ENCODE measurements around the gene GFRA4.

GFRA4 gene

DNA sequence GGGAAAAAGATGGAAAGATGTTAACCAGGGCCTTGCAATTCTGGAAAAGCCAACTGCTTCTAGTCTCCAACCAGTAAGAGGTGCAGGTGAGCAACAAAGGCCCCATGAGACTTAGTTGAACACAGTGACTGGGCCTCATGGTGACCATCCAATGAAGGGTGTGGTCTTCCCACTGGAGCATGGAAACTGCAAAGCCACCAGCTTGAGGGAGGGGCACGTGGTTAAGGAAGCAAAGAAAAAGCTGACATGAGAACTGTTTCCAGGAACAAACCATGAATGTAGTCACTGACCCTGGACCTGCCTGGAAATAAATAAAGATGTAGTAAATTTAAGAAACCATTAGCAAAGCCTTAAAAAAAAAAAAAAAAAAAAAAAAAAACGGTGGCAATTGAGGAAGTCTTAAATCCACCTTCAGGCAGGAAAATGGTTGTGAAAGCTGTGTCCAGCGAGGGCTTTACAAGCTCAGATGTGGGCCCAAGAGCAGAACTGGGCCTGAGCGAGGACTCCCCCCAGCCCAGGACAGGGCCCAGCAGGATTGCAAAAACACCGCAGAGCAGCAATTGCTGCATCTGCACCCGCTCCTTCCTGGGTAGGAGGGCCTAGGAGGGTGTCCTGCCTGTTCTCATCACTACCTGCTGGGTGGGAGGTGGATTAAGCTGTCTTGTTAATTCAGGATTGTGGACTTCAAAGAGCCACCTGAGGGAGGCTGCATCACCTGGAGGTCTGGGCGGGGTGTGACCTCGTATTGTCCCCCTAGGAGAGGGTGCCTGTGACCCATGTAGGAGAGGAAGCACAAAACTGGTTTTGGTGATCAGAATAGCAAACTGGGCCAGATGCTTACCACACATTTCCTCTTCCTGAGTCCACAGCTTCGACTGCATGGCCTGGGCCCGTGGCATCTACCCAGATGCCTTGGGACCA, 10.3 kb downstream of the GFRA4 start:
- DNase-seq (ENCODE audit: low read depth) = no peak

- no peak for DNase-seq (ENCODE audit: low read depth)
Measured at GRCh38 chr20:3652221-3652620, 11.0 kb downstream of the GFRA4 start.

DNA sequence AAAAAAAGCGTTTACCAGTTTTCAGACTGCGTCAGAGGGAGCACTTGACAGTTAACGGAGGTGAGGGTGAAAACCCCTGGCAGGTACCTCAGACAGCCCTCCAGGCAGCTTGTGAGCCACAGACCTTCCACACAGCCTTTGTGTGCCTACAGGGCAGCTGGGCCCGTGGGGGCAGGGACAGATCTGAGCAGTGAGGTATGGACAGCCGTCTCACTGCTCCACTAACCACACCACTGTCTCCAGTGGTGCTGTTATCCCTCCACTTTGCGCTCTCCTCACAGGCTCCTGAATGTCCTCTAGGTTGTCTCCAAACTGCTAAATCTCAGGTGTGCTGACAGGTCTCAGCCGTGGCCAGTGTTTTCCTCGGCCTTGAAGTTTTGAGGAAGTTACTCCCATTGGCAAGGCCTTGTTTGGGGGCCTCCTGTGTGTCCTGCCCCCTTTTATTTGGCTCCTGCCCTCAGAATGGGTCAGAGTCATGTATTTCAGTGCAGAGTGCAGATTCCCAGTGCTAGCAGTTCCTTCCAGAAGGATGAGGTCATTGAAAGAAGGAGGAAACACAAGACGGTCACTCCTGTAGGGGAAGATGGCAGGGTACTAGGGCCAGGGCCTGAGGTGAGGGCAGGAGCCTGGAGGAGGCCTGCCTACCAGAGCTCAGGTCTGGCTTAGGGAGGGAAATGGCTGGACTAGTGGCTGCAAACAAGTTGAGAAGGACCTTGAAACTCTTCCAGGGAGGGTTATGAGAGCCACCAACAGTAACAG, 11.8 kb downstream of the GFRA4 start:
- no peak for DNase-seq (ENCODE audit: low read depth)

DNA sequence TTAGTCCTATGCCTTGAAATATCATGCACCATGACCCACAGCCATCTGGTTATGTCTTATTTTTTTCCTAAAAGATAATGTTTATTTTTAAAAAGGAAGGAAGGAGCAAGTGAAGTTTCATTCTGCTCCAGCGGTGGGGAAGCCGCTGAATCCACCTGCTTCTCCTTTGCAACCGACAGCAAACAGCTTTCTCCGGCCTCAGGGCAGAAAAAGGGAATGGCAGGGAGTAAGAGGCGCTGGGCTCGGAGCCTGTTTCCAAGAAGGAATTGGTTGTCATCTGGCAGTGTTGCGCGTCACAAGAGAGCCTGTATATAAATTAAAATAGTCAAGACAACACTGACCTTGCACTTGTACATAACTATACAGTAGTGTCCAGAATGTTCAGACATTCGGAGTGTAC, 14.2 kb downstream of the GFRA4 start:
- DNase-seq (ENCODE audit: low read depth) = no peak

DNA sequence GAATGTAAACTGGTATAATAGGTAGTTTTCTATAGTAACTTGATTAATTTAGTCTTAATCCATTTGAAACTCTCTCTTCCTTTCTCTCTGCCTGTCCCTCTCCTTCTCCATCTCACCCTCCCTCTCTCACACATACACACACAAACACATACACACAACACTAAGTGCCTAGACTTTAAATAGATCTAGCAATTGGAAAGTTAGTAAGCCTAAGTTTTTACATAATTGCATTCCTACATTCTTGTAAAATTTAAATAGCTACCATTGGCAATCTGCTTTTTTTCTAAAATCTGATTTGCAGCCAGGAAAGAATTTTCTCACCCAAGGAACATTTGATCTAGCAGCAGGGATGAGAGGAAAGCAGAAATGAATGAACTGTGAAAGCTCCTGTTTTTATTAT, 15.7 kb downstream of the GFRA4 start:
- DNase-seq (ENCODE audit: low read depth) = no peak

DNA sequence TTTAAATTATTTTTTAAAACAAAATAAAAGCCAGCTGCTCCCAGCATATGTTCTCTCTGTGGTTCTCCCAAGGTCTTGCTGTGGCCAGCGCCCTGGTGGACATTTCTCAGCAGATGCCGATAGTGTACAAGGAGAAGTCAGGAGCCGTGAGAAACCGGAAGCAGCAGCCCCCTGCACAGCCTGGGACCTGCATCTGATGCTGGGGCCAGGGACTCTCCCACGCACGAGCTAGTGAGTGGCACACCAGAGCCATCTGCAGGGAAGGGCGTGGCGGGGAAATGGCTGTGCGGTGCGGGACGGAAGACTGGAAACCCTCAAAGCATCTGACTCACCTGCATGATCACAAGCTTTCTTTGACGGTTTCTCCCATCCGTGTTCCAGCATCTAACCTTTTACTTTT, 16.5 kb downstream of the GFRA4 start:
- DNase-seq (ENCODE audit: low read depth) = no peak

GRCh38 chr20:3646067-3646440, 17.1 kb downstream of the GFRA4 start:
- DNase-seq (ENCODE audit: low read depth) = peak; percentile 63

DNA sequence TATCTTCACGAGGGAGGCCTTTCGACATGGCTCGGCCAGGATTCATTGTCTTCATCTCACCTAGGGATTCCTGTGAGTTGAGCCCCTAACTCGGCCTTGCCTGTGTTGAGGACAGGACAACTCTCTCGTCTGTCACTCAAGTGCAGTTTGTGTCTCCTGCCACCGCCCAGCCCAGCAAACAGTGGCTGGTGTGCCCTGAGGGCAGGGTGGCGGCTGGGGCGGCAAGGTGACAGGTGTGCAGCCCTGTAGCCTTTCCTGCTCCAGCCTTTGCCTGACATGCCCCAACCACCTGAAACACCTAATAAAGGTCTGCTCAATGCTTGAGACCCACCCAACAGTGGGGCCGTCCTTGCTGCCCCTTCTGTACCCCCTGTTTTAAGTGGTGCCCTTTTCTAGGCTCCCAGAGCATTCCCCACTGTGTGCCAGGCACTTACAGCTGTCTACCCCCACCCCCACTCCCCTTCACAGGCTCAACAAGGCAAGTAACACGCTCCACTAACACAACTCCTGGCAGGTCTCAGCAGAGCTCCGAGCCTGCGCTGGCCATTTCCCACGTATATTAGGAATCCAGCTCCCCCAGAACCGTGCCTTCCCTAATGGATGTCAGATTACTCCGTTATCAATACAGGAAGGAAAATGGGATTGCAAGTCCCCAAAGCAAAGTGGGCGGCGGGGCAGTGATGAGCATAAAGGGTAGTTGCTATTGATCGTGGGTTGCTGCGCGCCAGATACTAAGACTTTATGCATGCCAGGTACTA, 17.7 kb downstream of the GFRA4 start:
- no peak for DNase-seq (ENCODE audit: low read depth)

DNA sequence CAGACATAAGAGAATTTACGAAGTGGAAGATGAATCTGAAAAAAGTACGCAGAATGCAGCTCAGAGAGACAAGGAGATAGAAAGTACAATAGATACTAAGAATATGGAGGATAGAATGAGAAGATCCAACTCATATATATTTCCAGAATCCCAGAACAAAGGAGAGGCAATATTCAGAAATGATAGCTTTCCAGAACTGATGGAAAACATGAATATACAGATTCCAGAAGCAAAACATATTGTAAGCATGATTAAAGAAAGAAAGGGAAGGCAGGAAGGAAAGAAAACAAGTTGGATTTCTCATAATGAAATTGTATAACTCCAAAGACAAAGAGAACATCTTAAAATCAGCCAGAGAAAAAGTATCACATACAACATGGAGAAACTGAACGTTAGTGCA, 22.9 kb downstream of the GFRA4 start:
- DNase-seq (ENCODE audit: low read depth) = no peak

DNA sequence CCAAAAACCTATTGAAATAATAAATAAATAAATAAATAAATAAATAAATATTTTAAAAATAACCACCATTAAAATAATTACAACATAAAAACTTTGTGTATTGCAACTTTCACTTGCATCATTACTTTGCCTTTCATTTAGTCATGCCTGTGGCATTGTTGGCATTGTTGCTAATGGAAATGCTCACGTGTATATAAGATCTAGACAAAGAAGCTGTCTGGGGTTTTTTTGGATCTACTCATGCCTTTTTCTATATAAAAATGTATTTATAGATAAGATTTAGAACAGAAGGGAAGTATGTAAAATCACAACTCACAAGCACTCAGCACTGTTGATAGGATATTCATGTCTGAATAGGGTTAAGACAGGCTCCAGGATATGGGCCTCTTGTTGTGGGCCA, 27.9 kb downstream of the GFRA4 start:
- no peak for DNase-seq (ENCODE audit: low read depth)

DNA sequence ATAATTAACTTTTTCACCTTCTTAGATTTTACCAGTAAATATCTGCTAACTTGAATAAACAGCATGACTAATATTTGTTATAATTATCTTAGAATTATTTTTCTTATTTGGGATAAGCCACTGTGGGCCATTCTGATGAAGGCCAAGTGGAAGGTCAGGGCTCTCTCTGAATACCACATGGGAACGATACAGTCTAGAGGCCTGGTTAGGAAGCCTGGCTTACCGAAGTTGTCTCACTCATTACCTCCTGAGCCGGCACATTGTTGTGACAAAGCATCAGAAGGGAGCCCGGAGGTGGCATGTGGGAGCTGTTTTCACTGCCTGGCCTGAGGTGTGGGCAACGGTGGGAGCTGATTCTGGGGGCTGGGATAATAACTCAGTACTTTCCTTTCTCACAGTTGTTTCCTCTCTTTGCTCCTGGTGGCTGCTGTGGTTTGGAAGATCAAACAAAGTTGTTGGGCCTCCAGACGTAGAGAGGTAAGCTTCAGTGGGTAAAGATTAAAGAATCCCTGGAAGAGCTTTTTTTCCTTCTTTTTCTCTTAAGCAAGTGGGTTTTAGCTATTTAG, 29.2 kb downstream of the GFRA4 start:
- no peak for DNase-seq (ENCODE audit: low read depth)

GRCh38 chr20:3632311-3633004, 30.7 kb downstream of the GFRA4 start:
- peak; percentile 17 for DNase-seq (ENCODE audit: low read depth)

DNA sequence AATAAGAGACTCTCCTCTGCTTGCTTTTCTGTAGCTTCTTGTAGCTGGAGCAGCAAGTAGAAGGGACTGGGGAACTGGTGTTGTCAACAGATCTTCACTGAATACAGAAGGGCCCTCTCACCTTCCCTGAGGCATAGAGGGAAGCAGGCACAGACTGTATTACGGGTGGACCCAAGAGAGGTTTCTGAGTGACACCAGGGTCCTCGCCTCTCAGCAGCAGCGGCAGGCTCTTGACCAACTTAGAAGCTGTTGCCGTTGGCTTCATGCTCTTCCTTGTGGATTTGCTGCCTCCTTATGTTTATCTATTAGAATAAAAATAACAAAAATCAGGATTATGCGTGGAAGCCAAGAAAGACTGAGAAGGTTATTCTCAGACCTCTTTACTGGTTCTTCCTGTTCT, 31.7 kb downstream of the GFRA4 start:
- DNase-seq (ENCODE audit: low read depth) = no peak

DNA sequence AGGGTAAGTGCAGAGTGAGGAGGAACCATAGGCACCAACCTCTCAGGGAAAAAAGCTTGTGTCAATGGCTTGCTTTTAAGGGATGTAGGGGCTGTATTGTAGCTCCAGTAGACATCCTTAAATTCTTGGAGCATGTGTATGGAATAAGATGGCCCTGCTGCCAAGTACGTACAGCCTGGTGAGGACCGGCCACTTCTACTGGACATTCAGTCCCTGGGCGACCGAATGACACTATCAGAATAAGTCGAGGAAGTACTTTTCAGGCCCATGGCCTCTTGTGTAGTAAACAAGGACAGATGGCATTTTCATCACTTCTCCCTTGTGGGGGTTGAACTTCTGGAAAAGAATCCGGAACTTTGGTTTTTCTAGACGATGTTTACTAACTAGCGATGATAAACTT, 32.8 kb downstream of the GFRA4 start:
- DNase-seq (ENCODE audit: low read depth) = no peak

- DNase-seq (ENCODE audit: low read depth) = no peak
Measured at GRCh38 chr20:3629893-3630292, 33.3 kb downstream of the GFRA4 start.

DNA sequence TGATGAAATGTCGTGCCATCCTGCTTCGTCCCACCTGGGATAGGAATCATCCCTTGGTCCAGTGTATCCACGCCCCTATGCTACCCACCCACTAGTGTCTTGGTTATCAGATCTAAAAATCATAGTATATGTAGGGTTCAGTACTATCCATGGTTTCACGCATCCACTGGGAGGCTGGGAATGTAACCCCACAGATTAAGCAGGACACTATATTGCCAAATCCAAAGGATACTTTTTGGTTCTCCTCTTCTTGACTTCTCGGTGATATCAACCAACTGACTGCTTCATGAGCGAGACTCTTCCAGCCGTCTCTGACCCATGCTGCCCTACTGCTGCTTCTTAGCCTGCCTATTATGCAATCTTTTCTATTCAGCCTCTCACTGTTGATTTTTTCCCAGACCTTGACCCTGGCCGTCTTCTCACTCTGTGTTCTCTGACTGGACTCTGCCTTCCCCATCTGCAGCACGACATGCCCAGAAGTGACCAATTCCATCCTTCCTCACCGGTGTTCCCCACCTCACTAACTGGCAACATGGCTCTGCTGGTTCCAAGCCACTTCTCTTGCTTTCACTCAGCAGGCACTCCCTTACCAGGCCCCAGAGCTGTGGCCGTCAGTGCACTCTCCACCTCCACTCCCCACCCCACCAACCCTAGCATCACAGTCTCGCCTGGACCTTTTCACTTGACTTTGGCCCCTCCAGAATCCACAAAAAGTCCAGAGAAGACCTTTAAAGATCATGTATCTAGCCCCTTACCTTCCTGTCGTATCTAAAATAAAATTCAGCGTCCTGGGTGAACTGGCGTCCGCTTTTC, 34.5 kb downstream of the GFRA4 start:
- DNase-seq (ENCODE audit: low read depth) = no peak

GRCh38 chr20:3627476-3627875, 35.7 kb downstream of the GFRA4 start:
- DNase-seq (ENCODE audit: low read depth) = no peak

DNA sequence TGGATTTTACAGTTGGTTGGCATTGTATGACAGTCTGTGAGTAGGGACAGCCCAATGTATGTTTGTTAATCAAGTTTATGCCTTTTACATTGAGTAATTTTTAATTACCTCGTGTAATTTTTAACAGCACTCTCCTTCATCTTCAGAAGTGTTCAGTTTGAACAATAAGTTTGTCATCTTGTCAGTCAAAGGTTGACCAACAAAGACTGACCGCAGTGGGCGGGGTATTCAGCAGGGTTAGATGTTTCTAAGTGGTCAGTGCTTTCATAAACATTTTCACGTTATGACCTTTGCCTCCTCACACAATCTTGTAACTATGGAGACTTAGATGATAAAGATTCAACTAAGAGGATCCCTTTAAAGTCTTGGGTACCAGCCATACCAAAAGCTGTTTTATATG, 40.8 kb downstream of the GFRA4 start:
- no peak for DNase-seq (ENCODE audit: low read depth)

GRCh38 chr20:3621111-3621510, 42.1 kb downstream of the GFRA4 start:
- DNase-seq (ENCODE audit: low read depth) = no peak

DNA sequence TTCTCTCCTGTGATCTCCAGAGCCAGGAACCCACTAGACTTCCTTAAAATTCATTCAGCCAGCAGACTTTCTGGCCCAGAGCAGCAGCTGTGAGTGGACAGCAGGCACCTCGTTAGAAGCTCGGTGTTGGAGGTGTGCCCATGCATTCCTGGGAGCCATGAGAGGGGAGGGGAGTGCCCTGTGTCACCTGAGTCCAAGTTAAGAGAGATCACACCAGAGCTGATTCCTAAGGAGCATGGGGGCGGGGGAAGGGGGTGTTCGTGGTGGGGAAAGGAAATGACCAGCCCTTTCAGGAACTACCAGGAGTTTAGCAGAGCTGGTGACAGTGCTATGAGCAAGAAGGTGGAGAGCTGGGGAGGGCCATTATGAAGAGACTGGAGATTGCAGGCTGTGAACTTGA, 46.9 kb downstream of the GFRA4 start:
- DNase-seq (ENCODE audit: low read depth) = peak; percentile 75
